Measurements from ENCODE around the gene TLK1. TPM values are rescaled to one million over a fixed set of nuclear protein-coding genes. Genes with fewer than 3 reads are reported as not detected.
A peak's percentile ranks its signal among the peaks of the same experiment; 100 is the strongest.

The TLK1 gene
- total RNA-seq, 2 donors from 2014 or later: 85.4 to 85.8 TPM

- H3K27ac ChIP-seq (ENCODE audit: low read depth, low read length): no peak overlapping the region
- peaks cover 14% of the 10 kb centered on the region for H3K36me3 ChIP-seq (ENCODE audit: control insufficient read depth, insufficient read depth, low read length)
- no peak for TF ChIP-seq CTCF (conservative IDR thresholded peaks at IDR 0.05)
- H3K4me3 ChIP-seq (ENCODE audit: low read length): no peak overlapping the region
- DNase-seq: no peak
- no peaks in the 10 kb centered on the region for H3K9me3 ChIP-seq (ENCODE audit: control insufficient read depth, low read length)
- 65 to 70% methylated on average over 4 to 5 of the region's 5 CpGs for WGBS, 2 experiments (ENCODE audit: insufficient coverage in 1 of 2, insufficient read length in 1 of 2)
- Mint-ChIP-seq H3K27ac (no peak overlapping the region), H3K4me3 (no peak overlapping the region), H3K27me3 (ENCODE audit: insufficient read depth) (no peaks in the 10 kb centered on the region), H3K4me1 (peaks cover 27% of the 10 kb centered on the region), H3K36me3 (ENCODE audit: low read depth) (peaks cover 18% of the 10 kb centered on the region), H3K9me3 (no peaks in the 10 kb centered on the region)
- no peaks in the 10 kb centered on the region for H3K27me3 ChIP-seq (ENCODE audit: control insufficient read depth, insufficient read depth, low read length, poor library complexity, severe bottlenecking)
- H3K9ac ChIP-seq (ENCODE audit: extremely low read depth, low read length, poor library complexity, severe bottlenecking): no peak overlapping the region
- H3K4me1 ChIP-seq (ENCODE audit: control insufficient read depth, insufficient read depth, low read length): no peaks in the 10 kb centered on the region
Observed at GRCh38 chr2:171084128-171084527, 76.6 kb downstream of the TLK1 start.

- H3K4me3 Mint-ChIP-seq: no peak overlapping the region
- Histone ChIP-seq H3K36me3 (ENCODE audit: control insufficient read depth, insufficient read depth, low read length) (peaks cover 21% of the 10 kb centered on the region), H3K27me3 (ENCODE audit: control insufficient read depth, insufficient read depth, low read length, poor library complexity, severe bottlenecking) (no peaks in the 10 kb centered on the region), H3K4me3 (ENCODE audit: low read length) (no peak overlapping the region), H3K4me1 (ENCODE audit: control insufficient read depth, insufficient read depth, low read length) (no peaks in the 10 kb centered on the region), H3K27ac (ENCODE audit: low read depth, low read length) (no peak overlapping the region), H3K9me3 (ENCODE audit: control insufficient read depth, low read length) (no peaks in the 10 kb centered on the region), H3K9ac (ENCODE audit: extremely low read depth, low read length, poor library complexity, severe bottlenecking) (no peak overlapping the region)
- no peak for DNase-seq
- no peaks in the 10 kb centered on the region for H3K27me3 Mint-ChIP-seq (ENCODE audit: insufficient read depth)
- H3K36me3 Mint-ChIP-seq (ENCODE audit: low read depth): peaks cover 22% of the 10 kb centered on the region
- no peak overlapping the region for H3K27ac Mint-ChIP-seq
- no peaks in the 10 kb centered on the region for H3K9me3 Mint-ChIP-seq
- 100% methylated on average over 1 to 2 of the region's 2 CpGs for WGBS, 2 experiments (ENCODE audit: insufficient coverage in 1 of 2, insufficient read length in 1 of 2)
- H3K4me1 Mint-ChIP-seq: peaks cover 33% of the 10 kb centered on the region
- no peak for TF ChIP-seq CTCF (conservative IDR thresholded peaks at IDR 0.05)
Observed at GRCh38 chr2:171083451-171083850, 77.2 kb downstream of the TLK1 start.

GRCh38 chr2:171081649-171082111, 79.0 kb downstream of the TLK1 start:
- Mint-ChIP-seq H3K4me1 (peaks cover 35% of the 10 kb centered on the region), H3K4me3 (no peak overlapping the region), H3K27me3 (ENCODE audit: insufficient read depth) (no peaks in the 10 kb centered on the region), H3K36me3 (ENCODE audit: low read depth) (peaks cover 31% of the 10 kb centered on the region), H3K27ac (peak overlapping the region; percentile 29), H3K9me3 (no peaks in the 10 kb centered on the region)
- H3K9me3 ChIP-seq (ENCODE audit: control insufficient read depth, low read length): no peaks in the 10 kb centered on the region
- no peak for DNase-seq
- no peaks in the 10 kb centered on the region for H3K27me3 ChIP-seq (ENCODE audit: control insufficient read depth, insufficient read depth, low read length, poor library complexity, severe bottlenecking)
- TF ChIP-seq CTCF (conservative IDR thresholded peaks at IDR 0.05): no peak
- WGBS, 2 experiments (ENCODE audit: insufficient coverage in 1 of 2, insufficient read length in 1 of 2): 83 to 89% methylated on average over 2 to 3 of the region's 3 CpGs
- H3K27ac ChIP-seq (ENCODE audit: low read depth, low read length): no peak overlapping the region
- peaks cover 22% of the 10 kb centered on the region for H3K36me3 ChIP-seq (ENCODE audit: control insufficient read depth, insufficient read depth, low read length)
- peaks cover 6% of the 10 kb centered on the region for H3K4me1 ChIP-seq (ENCODE audit: control insufficient read depth, insufficient read depth, low read length)
- no peak overlapping the region for H3K9ac ChIP-seq (ENCODE audit: extremely low read depth, low read length, poor library complexity, severe bottlenecking)
- H3K4me3 ChIP-seq (ENCODE audit: low read length): no peak overlapping the region

Data from endodermal cell (in vitro differentiated cells).